ENCODE measurements around the gene MORC4. TPM values are rescaled to one million over a fixed set of nuclear protein-coding genes. Genes with fewer than 3 reads are reported as not detected.

MORC4 gene
- total RNA-seq, 1 donor from 2014 or later = 16.3 TPM

DNA sequence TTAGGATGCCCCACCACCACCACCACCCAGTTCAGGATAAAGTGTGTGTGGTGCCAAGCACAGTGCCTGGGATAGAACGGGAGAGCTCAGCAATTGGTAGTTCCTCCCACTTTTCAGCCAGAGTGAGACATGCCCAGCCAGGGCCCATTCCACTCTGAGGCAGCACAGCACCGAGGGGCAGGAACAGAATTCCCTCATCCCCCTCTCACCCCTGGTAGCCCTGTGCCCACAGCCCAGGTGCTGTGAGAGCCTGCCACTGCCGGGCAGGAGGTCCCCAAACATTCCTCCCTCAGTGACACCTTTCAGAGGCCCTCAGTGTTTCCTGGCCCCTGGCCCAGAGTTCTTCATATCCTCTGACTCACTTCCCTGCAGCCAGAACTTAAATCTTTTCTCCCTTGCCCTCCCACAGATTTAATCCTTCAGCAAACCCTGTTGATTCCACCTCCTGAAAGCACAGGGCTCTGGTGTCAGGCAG, 105.0 kb downstream of the MORC4 start:
- TF ChIP-seq, protein P1, sequence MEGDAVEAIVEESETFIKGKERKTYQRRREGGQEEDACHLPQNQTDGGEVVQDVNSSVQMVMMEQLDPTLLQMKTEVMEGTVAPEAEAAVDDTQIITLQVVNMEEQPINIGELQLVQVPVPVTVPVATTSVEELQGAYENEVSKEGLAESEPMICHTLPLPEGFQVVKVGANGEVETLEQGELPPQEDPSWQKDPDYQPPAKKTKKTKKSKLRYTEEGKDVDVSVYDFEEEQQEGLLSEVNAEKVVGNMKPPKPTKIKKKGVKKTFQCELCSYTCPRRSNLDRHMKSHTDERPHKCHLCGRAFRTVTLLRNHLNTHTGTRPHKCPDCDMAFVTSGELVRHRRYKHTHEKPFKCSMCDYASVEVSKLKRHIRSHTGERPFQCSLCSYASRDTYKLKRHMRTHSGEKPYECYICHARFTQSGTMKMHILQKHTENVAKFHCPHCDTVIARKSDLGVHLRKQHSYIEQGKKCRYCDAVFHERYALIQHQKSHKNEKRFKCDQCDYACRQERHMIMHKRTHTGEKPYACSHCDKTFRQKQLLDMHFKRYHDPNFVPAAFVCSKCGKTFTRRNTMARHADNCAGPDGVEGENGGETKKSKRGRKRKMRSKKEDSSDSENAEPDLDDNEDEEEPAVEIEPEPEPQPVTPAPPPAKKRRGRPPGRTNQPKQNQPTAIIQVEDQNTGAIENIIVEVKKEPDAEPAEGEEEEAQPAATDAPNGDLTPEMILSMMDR (IDR thresholded peaks at IDR 0.05) = no peak
- H3K36me3 ChIP-seq = no peaks in the 10 kb centered on the region
- no peaks in the 10 kb centered on the region for H3K27me3 ChIP-seq
- no peaks in the 10 kb centered on the region for H3K9me3 ChIP-seq
- H3K27ac ChIP-seq = no peak overlapping the region
- peak; percentile 43 for ATAC-seq
- DNase-seq = no peak
- no peak overlapping the region for H3K4me3 ChIP-seq
- no peaks in the 10 kb centered on the region for H3K4me1 ChIP-seq
- intact Hi-C loops (cut with DNase I) = loop anchor here (10.0 kb wide), 1 partner anchor 60 kb away; no protein-coding TSS in a partner anchor

DNA sequence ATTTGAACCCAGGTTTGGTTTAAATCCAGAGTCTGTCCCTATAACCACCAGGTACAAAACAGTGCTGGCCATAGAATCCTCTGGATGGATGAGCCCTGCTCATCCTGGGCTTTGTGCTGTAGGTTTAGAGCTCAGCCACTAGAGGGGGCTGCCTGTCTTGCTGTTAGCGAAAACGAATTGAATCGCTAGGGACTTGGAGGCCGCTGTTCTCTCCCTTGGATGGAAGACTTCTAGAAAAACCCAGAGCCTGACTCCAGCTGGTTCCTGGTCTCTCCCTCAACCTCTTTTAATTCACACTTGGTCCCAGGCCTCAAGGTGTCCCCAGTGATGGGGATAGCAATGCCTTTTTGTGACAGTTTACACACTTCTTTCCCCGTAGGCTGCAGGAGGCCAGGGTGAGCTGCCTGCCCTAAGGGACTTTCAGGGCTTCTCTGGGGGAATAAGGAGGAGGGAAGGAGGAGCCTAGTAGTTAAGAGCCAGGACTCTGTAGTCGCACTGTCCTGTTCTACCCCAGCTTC, 105.6 kb downstream of the MORC4 start:
- TF ChIP-seq, protein P1 (IDR thresholded peaks at IDR 0.05) = peak; percentile 65
- no peaks in the 10 kb centered on the region for H3K4me1 ChIP-seq
- no peak overlapping the region for H3K4me3 ChIP-seq
- peak; percentile 89 for ATAC-seq
- DNase-seq = no peak
- no peaks in the 10 kb centered on the region for H3K9me3 ChIP-seq
- H3K27me3 ChIP-seq = no peaks in the 10 kb centered on the region
- no peaks in the 10 kb centered on the region for H3K36me3 ChIP-seq
- intact Hi-C loops (cut with DNase I) = loop anchor here (10.0 kb wide), 1 partner anchor 60 kb away; no protein-coding TSS in a partner anchor
- no peak overlapping the region for H3K27ac ChIP-seq

DNA sequence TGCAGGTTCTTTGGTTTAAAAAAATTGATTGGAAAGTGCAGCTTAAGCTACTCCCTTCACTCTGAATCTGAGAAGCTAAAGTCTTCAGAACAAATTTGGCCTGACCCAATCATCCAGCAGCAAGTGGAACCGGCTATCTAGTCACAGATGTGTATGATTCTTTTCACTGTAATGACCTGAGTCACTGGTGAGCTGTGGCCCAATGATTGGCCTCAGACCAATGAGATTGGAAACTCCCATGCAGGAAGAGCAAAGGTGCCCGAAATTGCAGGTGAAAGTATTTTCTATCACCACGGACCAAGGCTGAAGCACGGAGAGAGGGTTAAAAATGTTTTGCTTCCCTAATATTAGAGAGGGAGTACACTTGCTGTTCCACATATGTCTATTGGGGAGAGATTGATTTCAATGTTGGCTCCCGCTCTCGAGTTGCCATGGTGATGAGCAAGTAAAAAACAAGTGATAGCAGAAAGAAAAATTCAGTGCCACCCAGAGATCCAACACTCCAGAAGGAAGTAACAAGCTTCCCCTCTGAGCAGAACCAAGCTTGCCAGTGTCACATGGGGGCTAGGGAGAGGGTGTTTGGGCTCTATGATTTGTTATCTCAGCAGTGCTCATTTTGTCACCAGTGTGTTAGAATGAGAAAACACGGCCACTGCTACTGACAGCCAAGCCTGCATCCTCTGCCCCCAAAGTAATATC, 108.1 kb downstream of the MORC4 start:
- H3K4me3 ChIP-seq = no peak overlapping the region

More for the DNA sequence above, 108.1 kb downstream of the MORC4 start:
- no peak for ATAC-seq
- Histone ChIP-seq H3K36me3 (no peaks in the 10 kb centered on the region), H3K9me3 (no peaks in the 10 kb centered on the region), H3K27me3 (no peaks in the 10 kb centered on the region), H3K4me1 (no peaks in the 10 kb centered on the region), H3K27ac (no peak overlapping the region)
- no peak for DNase-seq
- intact Hi-C loops (cut with DNase I) = loop anchor here (10.0 kb wide), 1 partner anchor 63 kb away; no protein-coding TSS in a partner anchor
- TF ChIP-seq, protein P1 (IDR thresholded peaks at IDR 0.05) = no peak

Other genes starting within 250 kb of the MORC4 start
- 8.4 TPM for gene TBC1D8B, start 197.5 kb downstream of the MORC4 start, total RNA-seq
- gene RIPPLY1, start 96.9 kb downstream of the MORC4 start, total RNA-seq = not detected
- 0.61 TPM for gene CLDN2, start 79.8 kb downstream of the MORC4 start, total RNA-seq
- gene RBM41, start 118.6 kb upstream of the MORC4 start, total RNA-seq = 18.0 TPM
- gene NUP62CL, start 206.2 kb upstream of the MORC4 start, total RNA-seq = 0.78 TPM
- not detected for gene DNAAF6, start 206.4 kb upstream of the MORC4 start, total RNA-seq